Fibroblast of villous mesenchyme (primary cell): ENCODE data around the gene SPEF2. TPM values are rescaled to one million over a fixed set of nuclear protein-coding genes. Genes with fewer than 3 reads are reported as not detected.
A peak's percentile ranks its signal among the peaks of the same experiment; 100 is the strongest.

Source experiments
- DNase-seq: peaks from one replicate; pipeline ENCODE4 v3.0.0-alpha.2; 2010; ENCODE audit warnings: low read depth
- H3K4me3 ChIP-seq: 2 replicates; pipeline ENCODE4 v1.5.1; 2011; ENCODE audit warnings: low read depth, mild to moderate bottlenecking, low read length
- CTCF ChIP-seq: IDR thresholded peaks from 2 replicates; pipeline ENCODE4 v1.5.1; 2012; ENCODE audit warnings: low read depth, mild to moderate bottlenecking, low read length; ENCODE audit not compliant: insufficient read depth
- total RNA-seq: library from RNA; depleted of rRNA; stranded (reverse); fragments of >200 nt; gene quantifications from 2 replicates; pipeline ENCODE4 v1.2.3, GENCODE V29; 2012

SPEF2 gene
- total RNA-seq, 1 donor: 4.3 TPM

GRCh38 chr5:35813521-35813920 is 195.9 kb downstream of the SPEF2 start:
- no peak for TF ChIP-seq CTCF
- no peak overlapping the region for H3K4me3 ChIP-seq
- no peak for DNase-seq

GRCh38 chr5:35815089-35815936 is 197.7 kb downstream of the SPEF2 start:
- DNase-seq: peak; percentile 30
- no peak overlapping the region for H3K4me3 ChIP-seq
- peak; percentile 44 for TF ChIP-seq CTCF

- no peak for TF ChIP-seq CTCF
- no peak overlapping the region for H3K4me3 ChIP-seq
These were observed 199.3 kb downstream of the SPEF2 start for GRCh38 chr5:35816881-35817521.

GRCh38 chr5:35819026-35819425 is 201.4 kb downstream of the SPEF2 start:
- DNase-seq: no peak
- no peak for TF ChIP-seq CTCF
- no peak overlapping the region for H3K4me3 ChIP-seq

More at GRCh38 chr5:35816881-35817521, 199.3 kb downstream of the SPEF2 start:
- DNase-seq: no peak

GRCh38 chr5:35819668-35820067 is 202.0 kb downstream of the SPEF2 start:
- no peak overlapping the region for H3K4me3 ChIP-seq
- TF ChIP-seq CTCF: no peak
- DNase-seq: no peak

GRCh38 chr5:35820735-35821134 is 203.1 kb downstream of the SPEF2 start:
- H3K4me3 ChIP-seq: no peak overlapping the region
- TF ChIP-seq CTCF: no peak
- no peak for DNase-seq
